Left hindlimb (tissue), 1 donor: Measurements from ENCODE around the gene ZDHHC9.
A peak's percentile ranks its signal among the peaks of the same experiment; 100 is the strongest.

Experiments
- DNase-seq: peaks from one replicate; pipeline ENCODE4 v3.0.0-alpha.2; 2018

The ZDHHC9 gene

GRCh38 chrX:129761596-129761995, 82.1 kb downstream of the ZDHHC9 start:
- no peak for DNase-seq

GRCh38 chrX:129760981-129761380, 82.7 kb downstream of the ZDHHC9 start:
- no peak for DNase-seq

GRCh38 chrX:129760155-129760554, 83.5 kb downstream of the ZDHHC9 start:
- DNase-seq, result no peak

DNA sequence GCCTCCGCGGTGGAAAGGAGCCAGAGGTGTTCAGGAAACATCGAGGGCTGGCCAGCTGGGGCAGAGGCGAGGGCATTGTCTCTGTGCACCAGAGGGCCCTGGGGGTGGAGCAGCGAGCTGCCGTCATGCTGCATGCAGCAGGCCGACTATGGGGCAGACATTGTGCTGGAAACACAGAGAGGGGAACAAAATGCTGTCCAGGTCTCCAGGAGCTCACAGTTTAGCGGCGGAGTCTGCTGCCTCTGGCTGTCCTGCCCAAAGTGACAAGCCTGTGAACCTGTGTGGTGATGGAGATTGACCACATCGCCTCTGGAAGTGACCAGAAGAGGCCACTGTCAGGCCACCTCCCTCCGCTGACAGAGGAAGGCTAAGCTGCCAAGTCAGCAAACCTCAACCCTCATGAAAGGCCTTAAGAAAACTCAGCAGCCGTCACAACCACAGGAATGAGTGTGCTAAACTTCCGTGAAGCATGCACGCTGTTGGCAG, 84.1 kb downstream of the ZDHHC9 start:
- peak; percentile 61 for DNase-seq

DNA sequence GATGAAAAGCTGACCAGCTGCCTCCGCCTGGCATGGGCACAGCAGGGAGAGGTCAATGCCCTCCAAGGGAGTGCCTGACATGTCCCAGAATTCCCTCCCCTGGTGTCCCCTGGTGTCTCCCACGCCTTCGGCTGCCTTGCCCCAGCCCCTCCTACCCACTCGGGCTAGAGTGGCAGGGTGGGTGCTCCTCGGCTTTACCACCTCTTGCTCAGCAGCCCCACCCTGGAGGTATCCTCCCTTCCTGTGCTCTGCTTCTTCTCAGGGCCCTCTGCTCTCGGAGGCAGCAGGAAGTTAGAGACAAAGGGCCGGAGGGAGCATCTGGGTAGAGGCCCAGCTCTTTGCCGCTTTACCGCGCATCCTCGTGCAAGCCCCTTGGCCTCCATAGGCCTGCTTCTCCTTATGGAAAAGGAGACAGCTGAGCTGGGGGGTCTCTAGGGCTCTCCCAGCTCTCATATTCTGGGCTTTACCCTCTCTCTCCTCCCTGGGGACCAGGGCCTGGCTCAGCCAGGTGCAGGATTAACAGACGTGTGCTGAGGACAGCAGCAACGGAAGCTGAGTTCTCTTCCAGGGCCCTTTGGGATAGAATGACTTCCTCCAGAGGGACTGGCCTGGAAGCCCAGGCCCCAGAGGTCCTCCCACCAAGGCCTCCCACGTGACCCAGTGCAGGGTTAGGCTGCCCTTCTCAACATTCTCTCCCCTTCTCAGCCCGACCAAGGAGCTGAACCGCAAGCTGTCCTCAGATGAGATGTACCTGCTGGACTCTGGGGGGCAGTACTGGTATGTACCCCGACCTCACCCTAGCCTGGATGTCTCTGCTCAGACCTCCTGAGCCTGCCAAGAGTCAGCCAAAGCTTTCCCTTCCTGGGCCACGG, 87.7 kb downstream of the ZDHHC9 start:
- no peak for DNase-seq

GRCh38 chrX:129754056-129755024, 89.3 kb downstream of the ZDHHC9 start:
- DNase-seq, result no peak
